Chondrocyte (in vitro differentiated cells): Measurements from ENCODE around the gene SLC25A21. TPM values are rescaled to one million over a fixed set of nuclear protein-coding genes. Genes with fewer than 3 reads are reported as not detected.
"Not testable (repeated sequence)": the region's sequence is repeated elsewhere in the genome, so short reads cannot be mapped to it uniquely, and the experiment has no call there.

Experiments
- DNase-seq: peaks from one replicate; pipeline ENCODE4 v3.0.0; 2021; ENCODE audit warnings: mixed read lengths, low spot score
- H3K27ac Mint-ChIP-seq: one replicate; pipeline ENCODE4 v1.8.0; 2021; ENCODE audit warnings: mild to moderate bottlenecking, moderate library complexity, mixed read lengths; ENCODE audit not compliant: unreplicated experiment
- H3K27me3 Mint-ChIP-seq: 2 replicates; pipeline ENCODE4 v1.8.0; 2021; ENCODE audit warnings: low read depth, mixed read lengths
- H3K36me3 Mint-ChIP-seq: 2 replicates; pipeline ENCODE4 v1.8.0; 2021; ENCODE audit warnings: low read depth, mixed read lengths
- H3K4me1 Mint-ChIP-seq: 2 replicates; pipeline ENCODE4 v1.8.0; 2021; ENCODE audit warnings: low read depth, mild to moderate bottlenecking, mixed read lengths
- H3K4me3 Mint-ChIP-seq: one replicate; pipeline ENCODE4 v1.8.0; 2021; ENCODE audit warnings: mild to moderate bottlenecking, moderate library complexity, mixed read lengths; ENCODE audit not compliant: unreplicated experiment
- H3K9me3 Mint-ChIP-seq: 2 replicates; pipeline ENCODE4 v1.8.0; 2021; ENCODE audit warnings: low read depth, mixed read lengths
- total RNA-seq: library from RNA; stranded (reverse); gene quantifications from 3 replicates; pipeline ENCODE4 v1.2.1, GENCODE V29; 2021
- TF ChIP-seq, protein P1 (sequence below): fragments of 200-600 bp; sonication (generic); IDR thresholded peaks from 2 replicates; pipeline ENCODE4 v1.5.0; 2021; ENCODE audit warnings: antibody characterized with exemption, mild to moderate bottlenecking, moderate library complexity

The SLC25A21 gene
- total RNA-seq, 1 donor from 2014 or later = 0.22 TPM

DNA sequence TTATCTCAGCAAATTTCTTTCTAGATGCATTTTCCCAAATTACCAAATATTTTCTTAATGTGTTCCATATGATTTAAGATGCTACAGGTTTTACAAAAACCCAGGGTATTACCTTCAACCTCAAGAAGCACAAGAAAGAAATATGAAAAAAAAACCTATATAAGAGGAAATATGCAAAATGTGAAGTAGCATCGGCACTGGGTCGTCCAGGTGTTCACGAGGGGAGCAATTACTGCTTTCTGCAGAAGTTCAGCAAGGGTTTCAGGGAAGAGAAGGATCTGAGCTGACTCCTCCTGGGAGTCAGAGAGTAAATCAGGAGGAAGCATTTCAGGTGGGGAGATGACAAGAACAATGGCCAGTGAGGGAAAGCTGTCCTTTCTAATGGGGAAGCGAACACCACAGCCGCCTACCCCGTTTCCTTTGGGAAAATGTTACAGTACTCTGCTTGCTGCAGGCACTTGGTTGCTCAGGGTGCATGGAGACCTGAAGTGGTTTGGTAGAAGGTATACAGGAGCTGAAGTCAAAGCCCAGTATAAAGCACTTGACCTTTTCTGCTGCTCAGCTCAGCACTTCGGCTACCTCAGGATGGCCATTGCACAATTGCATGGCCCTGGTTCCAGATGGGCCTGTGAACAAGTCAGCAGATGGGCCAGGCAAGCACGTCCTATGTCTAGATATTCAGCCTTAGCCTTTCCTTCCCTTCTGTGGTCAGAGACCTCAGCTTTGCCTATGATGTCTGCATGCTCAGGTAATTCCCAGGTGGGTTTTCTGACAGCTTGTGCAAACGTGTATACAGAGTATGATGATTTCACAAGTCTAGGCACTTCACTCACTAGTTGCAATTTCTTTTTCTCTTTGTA is 355.1 kb downstream of the SLC25A21 start:
- H3K27me3 Mint-ChIP-seq = peaks cover 4% of the 10 kb centered on the region
- TF ChIP-seq, protein P1, sequence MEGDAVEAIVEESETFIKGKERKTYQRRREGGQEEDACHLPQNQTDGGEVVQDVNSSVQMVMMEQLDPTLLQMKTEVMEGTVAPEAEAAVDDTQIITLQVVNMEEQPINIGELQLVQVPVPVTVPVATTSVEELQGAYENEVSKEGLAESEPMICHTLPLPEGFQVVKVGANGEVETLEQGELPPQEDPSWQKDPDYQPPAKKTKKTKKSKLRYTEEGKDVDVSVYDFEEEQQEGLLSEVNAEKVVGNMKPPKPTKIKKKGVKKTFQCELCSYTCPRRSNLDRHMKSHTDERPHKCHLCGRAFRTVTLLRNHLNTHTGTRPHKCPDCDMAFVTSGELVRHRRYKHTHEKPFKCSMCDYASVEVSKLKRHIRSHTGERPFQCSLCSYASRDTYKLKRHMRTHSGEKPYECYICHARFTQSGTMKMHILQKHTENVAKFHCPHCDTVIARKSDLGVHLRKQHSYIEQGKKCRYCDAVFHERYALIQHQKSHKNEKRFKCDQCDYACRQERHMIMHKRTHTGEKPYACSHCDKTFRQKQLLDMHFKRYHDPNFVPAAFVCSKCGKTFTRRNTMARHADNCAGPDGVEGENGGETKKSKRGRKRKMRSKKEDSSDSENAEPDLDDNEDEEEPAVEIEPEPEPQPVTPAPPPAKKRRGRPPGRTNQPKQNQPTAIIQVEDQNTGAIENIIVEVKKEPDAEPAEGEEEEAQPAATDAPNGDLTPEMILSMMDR = no peak
- H3K27ac Mint-ChIP-seq = no peak overlapping the region
- no peaks in the 10 kb centered on the region for H3K9me3 Mint-ChIP-seq
- H3K4me1 Mint-ChIP-seq = no peaks in the 10 kb centered on the region
- no peak for DNase-seq
- H3K4me3 Mint-ChIP-seq = no peak overlapping the region
- H3K36me3 Mint-ChIP-seq = peaks cover 1% of the 10 kb centered on the region

DNA sequence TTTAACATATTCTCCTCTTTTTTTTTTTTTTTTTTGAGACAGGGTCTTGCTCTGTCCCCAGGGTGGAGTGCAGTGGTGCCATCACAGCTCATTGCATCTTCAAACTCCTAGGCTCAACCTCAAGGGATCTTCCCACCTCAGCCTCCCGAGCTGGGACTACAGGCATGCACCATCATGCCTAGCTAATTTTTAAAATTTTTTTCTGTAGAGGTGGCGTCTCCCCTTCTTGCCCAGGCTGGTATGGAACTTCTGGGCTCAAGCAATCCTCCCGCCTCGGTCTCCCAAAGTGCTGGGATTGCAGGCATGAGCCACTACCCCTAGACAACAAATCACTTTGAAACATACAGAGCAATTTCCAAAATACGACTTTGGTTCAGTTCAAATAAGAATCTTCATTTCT is 355.9 kb downstream of the SLC25A21 start:
- Mint-ChIP-seq H3K27me3 (peaks cover 4% of the 10 kb centered on the region), H3K9me3 (no peaks in the 10 kb centered on the region), H3K4me3 (no peak overlapping the region), H3K4me1 (no peaks in the 10 kb centered on the region), H3K27ac (no peak overlapping the region), H3K36me3 (peaks cover 1% of the 10 kb centered on the region)
- TF ChIP-seq, protein P1 = no peak
- no peak for DNase-seq

DNA sequence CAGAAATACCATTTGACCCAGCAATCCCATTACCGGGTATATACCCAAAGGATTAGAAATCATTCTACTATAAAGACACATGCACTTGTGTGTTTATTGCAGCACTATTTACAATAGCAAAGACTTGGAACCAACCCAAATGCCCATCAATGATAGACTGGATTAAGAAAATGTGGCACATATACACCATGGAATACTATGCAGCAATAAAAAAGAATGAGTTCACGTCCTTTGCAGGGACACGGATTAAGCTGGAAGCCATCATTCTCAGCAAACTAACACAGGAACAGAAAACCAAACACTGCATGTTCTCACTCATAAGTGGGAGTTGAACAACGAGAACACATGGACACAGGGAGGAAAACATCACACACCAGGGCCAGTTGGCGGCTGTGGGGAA is 357.6 kb downstream of the SLC25A21 start:
- not testable (repeated sequence) for DNase-seq, H3K27ac Mint-ChIP-seq, H3K4me3 Mint-ChIP-seq, H3K36me3 Mint-ChIP-seq, H3K9me3 Mint-ChIP-seq, H3K4me1 Mint-ChIP-seq
- peaks cover 10% of the 10 kb centered on the region for H3K27me3 Mint-ChIP-seq

DNA sequence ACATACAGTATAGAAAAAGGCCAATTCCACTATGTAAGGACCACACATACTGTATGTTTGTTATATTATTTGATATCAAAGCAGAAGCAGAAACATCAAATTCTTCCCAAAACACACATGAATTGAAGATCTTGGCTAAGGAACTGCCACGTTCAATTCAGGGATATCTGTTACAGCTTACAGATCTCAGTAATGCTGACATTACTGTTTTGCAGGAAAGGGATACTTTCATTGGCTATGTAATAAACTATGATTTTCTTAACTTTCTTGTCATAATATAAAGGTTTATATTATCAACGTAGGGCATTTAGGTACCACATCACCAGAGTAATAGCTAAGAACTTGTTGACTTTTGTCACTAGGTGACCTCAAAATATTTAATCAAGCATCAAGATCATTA is 362.2 kb downstream of the SLC25A21 start:
- no peaks in the 10 kb centered on the region for H3K4me1 Mint-ChIP-seq
- peaks cover 17% of the 10 kb centered on the region for H3K27me3 Mint-ChIP-seq
- H3K9me3 Mint-ChIP-seq = no peaks in the 10 kb centered on the region
- H3K36me3 Mint-ChIP-seq = peaks cover 1% of the 10 kb centered on the region
- no peak overlapping the region for H3K4me3 Mint-ChIP-seq
- H3K27ac Mint-ChIP-seq = no peak overlapping the region
- no peak for DNase-seq
- TF ChIP-seq, protein P1 = no peak

DNA sequence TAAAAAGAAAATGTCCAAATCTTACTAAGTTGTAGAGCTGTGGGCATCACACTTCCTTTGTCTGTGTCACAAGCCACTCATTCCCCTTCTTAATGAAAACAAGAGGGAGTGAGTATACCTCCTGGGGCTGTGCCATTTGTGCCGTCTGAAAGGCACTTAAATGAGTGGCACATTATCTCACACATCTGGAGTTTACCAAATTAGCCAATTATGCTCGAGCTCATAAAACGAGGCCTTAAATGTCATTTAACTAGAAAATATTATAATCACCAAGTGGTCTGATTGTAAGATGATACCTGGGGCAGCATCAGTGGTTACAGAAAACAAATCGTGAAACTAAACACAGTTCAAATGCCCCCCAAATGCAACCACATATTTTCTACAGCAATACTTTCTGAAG is 364.7 kb downstream of the SLC25A21 start:
- no peak for DNase-seq
- TF ChIP-seq, protein P1 = no peak
- Mint-ChIP-seq H3K36me3 (no peaks in the 10 kb centered on the region), H3K27me3 (peaks cover 26% of the 10 kb centered on the region), H3K4me1 (no peaks in the 10 kb centered on the region), H3K27ac (no peak overlapping the region), H3K9me3 (no peaks in the 10 kb centered on the region), H3K4me3 (no peak overlapping the region)

DNA sequence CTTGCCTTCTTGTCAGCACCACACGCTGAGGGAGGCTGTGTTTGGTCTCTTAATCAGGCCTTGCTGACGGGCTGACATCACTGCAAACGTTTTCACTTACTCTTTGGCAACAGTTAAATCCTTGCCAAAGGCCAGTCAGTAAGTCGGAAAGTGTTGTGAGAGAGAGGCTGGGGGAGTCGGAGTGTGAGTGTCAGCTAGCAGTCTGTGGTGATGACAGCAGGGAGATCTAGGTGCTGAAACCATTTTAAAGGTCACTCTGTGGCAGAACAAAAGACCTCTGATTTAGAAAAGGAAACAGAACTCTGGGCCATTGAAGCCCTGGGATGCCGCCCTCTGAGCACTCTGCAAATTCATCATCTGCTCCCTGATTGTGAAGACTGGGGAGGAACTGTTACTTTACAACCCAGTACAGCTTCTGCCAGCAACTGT is 367.3 kb downstream of the SLC25A21 start:
- TF ChIP-seq, protein P1 = no peak
- no peaks in the 10 kb centered on the region for H3K36me3 Mint-ChIP-seq
- no peak overlapping the region for H3K27ac Mint-ChIP-seq
- no peaks in the 10 kb centered on the region for H3K9me3 Mint-ChIP-seq
- DNase-seq = no peak
- peaks cover 24% of the 10 kb centered on the region for H3K27me3 Mint-ChIP-seq
- H3K4me3 Mint-ChIP-seq = no peak overlapping the region
- no peaks in the 10 kb centered on the region for H3K4me1 Mint-ChIP-seq
